ENCODE results near the gene ZDHHC5.

GRCh38 chr11:57635246-57635645 is 32.7 kb upstream of the ZDHHC5 start:
- no peak for TF ChIP-seq EZH2 (IDR thresholded peaks at IDR 0.05; ENCODE audit: low read length)
- TF ChIP-seq CTCF (optimal IDR thresholded peaks at IDR 0.05 in 1 of 3, IDR thresholded peaks at IDR 0.05 in 1 of 3, conservative IDR thresholded peaks at IDR 0.05 in 1 of 3; ENCODE audit: extremely low read depth in 1 of 3, insufficient read depth in 2 of 3, low read length in 3 of 3), result no peak

Measured in keratinocyte (primary cell).